AG08396 (cell line): ENCODE results near the gene OR1L1.
A peak's percentile ranks its signal among the peaks of the same experiment; 100 is the strongest.

Experiments
- DNase-seq: peaks from one replicate; pipeline ENCODE4 v3.0.0; 2012; ENCODE audit warnings: low spot score, mixed read lengths

The OR1L1 gene, protein sequence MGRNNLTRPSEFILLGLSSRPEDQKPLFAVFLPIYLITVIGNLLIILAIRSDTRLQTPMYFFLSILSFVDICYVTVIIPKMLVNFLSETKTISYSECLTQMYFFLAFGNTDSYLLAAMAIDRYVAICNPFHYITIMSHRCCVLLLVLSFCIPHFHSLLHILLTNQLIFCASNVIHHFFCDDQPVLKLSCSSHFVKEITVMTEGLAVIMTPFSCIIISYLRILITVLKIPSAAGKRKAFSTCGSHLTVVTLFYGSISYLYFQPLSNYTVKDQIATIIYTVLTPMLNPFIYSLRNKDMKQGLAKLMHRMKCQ

DNA sequence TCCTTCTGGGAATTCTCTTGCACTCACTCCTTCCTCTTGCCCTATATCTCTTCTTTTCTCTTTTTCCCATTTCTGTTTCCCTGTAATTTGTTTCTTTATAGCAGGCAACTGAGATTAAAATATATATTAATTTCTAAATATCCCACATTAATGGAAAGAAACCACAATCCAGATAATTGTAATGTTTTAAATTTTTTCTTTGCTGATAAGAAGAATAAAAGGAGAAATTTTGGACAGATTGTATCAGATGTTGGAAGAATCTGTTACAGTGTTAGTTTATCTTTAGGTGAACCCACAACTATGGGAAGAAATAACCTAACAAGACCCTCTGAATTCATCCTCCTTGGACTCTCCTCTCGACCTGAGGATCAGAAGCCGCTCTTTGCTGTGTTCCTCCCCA, at the start of gene OR1L1:
TSS of gene OR1L1 (plus strand) at position 301 of the 400 bp plus-strand sequence. CDS start at position 301, 0 bp downstream.
- no peak for DNase-seq

GRCh38 chr9:122614362-122614761, 47.2 kb upstream of the OR1L1 start, which contains the start of gene OR1Q1:
OR1Q1 (plus strand) TSS chr9:122614738; CDS start chr9:122614738, 0 bp downstream.
- DNase-seq = no peak

DNA sequence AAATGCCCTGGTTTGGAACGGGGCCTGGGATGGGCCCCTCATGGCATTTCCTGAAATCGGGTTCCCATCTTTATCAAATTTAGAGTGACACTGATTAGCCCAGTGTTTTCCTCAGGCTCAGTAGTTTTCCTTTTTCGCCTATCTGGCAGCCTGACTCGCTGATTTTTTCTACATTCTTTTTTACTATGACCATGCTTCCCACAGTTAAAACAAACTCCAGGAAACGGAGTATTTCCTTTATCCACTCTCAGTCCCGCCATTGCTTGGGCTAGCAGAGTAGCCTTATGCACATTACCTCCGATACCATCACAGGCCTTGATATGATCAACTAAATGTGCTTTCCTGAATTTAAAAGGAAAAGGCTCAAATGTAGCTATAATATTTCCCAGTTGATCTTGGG, 41.5 kb upstream of the OR1L1 start:
- DNase-seq = no peak

DNA sequence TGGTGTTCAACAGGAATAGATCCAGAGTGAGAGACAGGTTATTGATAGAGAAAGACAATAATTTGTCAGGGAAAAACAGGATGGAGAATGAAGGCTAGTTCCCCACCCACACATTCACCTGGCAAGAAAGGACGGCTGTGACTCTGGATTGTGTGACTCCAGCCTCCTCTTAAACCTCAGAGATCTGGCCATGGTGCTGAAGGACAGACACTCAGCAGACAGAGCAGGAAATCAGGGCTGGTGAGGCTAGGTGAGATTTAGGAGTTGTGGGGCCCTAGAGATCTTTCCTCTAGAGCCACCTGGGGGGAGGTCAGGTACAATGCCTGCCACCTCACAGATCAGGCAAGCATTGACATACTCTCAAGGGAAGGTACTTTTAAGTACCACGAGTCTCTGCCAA, 19.3 kb upstream of the OR1L1 start:
- peak; percentile 14 for DNase-seq

DNA sequence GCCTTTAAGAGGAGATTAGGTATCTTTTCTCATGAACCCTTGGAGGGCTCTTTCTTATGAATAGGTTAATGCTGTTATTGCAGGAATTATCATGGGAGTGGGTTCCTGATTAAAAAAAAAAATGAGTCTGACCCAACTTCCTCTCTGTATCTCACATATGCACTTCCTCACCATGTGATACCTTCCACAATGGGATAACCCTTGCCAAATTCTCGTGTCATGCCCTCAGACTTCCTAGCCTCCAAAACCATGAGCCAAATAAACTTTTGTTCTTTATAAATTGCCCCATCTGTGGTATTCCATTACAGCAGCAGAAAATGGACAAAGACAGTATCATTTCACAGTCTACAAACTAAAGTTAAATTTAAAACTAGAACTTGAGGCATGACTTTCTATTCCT, 5.1 kb upstream of the OR1L1 start:
- no peak for DNase-seq

DNA sequence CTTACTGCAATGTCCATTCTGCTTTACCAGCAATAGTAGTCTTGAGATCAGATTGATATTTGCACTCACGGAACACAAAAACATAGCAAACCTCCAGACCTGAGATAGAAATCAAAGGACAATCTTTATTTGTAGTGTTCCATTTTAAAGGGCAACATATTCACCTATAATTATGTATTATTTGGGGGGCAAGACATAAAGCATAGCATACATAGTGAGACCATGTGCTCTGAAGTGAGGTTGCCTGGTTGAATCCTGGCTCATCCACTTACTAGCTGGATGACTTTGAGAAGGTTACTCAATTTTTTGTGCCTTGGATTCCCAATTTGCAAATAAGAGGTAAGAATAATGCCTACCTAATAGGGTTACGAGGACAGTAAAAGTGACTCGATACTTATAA, 4.0 kb upstream of the OR1L1 start, which contains the start of gene OR1B1:
TSS of gene OR1B1 (minus strand) at position 101 of the 400 bp plus-strand sequence.
- DNase-seq = no peak

DNA sequence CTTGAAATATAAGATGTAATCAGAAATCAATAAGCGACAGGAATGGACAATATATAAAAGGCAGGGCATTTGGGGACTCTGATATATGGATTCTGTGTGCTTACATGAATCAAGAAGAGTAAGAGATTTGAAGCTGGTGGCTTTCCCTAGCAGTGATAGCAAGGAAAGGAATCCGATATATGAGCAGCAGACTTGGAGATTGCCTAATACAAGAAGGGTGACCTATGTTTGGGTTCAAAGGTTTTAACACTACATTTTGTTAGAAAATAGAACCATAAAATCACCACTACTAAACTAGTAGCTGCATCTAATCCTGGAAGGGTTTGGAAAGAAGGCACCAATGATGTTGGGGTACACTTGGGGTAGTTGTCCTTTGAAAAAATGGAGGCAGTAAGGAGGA, 11.0 kb downstream of the OR1L1 start:
- no peak for DNase-seq

DNA sequence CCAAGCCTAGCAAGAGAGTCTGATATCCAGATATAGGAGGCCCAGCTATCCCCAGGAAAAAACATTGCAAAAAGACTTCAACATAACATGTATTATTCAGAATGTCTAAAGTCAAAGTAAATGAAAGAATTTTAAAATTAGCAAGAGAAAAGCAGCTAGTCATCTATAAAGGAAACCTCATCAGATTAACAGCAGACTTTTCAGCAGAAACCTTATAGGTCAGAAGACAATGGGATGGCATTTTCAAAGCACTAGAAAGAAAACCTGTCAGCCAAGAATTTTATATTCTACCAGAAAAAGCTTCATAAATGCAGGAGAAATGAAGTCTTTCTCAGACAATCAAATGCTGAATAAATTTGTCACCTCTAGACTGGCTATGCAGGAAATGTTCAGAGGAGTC, 23.3 kb downstream of the OR1L1 start:
- no peak for DNase-seq

DNA sequence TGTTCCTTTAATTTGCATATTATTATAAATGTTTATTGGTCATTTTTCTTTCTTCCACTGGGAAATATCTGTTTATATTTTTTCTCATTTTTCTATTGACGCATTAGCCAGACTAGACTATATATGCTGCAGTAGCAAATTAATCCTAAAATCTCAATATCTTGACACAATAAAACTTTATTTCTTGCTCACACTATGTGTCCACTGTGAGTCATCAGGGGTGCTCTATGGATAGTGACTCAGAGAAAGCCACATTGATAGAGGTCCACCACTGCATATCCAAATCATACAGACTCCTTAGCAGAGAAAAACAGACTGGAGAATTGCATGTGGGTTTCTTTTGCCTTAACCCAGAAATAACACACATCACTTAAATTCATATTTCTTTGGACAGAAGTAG, 34.2 kb downstream of the OR1L1 start:
- no peak for DNase-seq
